Upper lobe of left lung (tissue), 6 donors: ENCODE results near the gene IVL. TPM values are rescaled to one million over a fixed set of nuclear protein-coding genes. Genes with fewer than 3 reads are reported as not detected.

Experiments
- ATAC-seq, 2 donors: fragments of 200-7000 bp; cut with Tn5 transposase; one replicate each; pipeline ENCODE4 v1.9.1; 2022; ENCODE audit warnings: mild to moderate bottlenecking in 2 of 2, moderate library complexity in 2 of 2; ENCODE audit not compliant: low FRiP score in 2 of 2
- DNase-seq, 2 donors: peaks; one replicate each; pipeline ENCODE4 v3.0.0-alpha.2; 2019 to 2020
- H3K27ac ChIP-seq, 4 donors: fragments of 200-600 bp; sonication (generic); one replicate each; pipeline ENCODE4 v1.5.1; 2016 to 2019
- H3K27me3 ChIP-seq, 4 donors: fragments of 200-600 bp; sonication (generic); one replicate each; pipeline ENCODE4 v1.5.1; 2017 to 2019
- H3K36me3 ChIP-seq, 4 donors: fragments of 200-600 bp; sonication (generic); one replicate each; pipeline ENCODE4 v1.5.1; 2016 to 2019
- H3K4me1 ChIP-seq, 4 donors: fragments of 200-600 bp; sonication (generic); one replicate each; pipeline ENCODE4 v1.5.1; 2018 to 2019
- H3K4me3 ChIP-seq, 4 donors: fragments of 200-600 bp; sonication (generic); one replicate each; pipeline ENCODE4 v1.5.1; 2017 to 2019; ENCODE audit warnings: mild to moderate bottlenecking in 2 of 4, moderate library complexity in 1 of 4
- H3K9me3 ChIP-seq, 4 donors: fragments of 200-600 bp; sonication (generic); one replicate each; pipeline ENCODE4 v1.5.1; 2018 to 2019
- EP300 ChIP-seq, 4 donors: sonication (generic); formaldehyde crosslinking; IDR thresholded peaks; one replicate each; pipeline ENCODE4 v1.5.1; 2017; ENCODE audit warnings: antibody characterized with exemption in 4 of 4, control low read depth in 2 of 4
- POLR2A ChIP-seq, 4 donors: fragments of 450-650 bp; IDR thresholded peaks; one replicate each; pipeline ENCODE4 v1.5.1; 2016 to 2017; ENCODE audit warnings: antibody characterized with exemption in 4 of 4, mild to moderate bottlenecking in 2 of 4
- POLR2AphosphoS5 ChIP-seq, 2 donors: sonication (generic); formaldehyde crosslinking; IDR thresholded peaks; one replicate each; pipeline ENCODE4 v1.5.1; 2017; ENCODE audit warnings: antibody characterized with exemption in 2 of 2
- WGBS, 2 donors: methylation state at CpG; one replicate each; pipeline ENCODE4 v1.1.5; 2017 to 2018; 5-methylcytosine and 5-hydroxymethylcytosine counted together
- total RNA-seq, 6 donors: library from RNA; depleted of rRNA in 4 of 6; stranded (reverse); fragments of >200 nt in 4 of 6; gene quantifications; one replicate each; pipeline versions ENCODE4 v1.1.0 to v1.2.1, GENCODE V29; 2016 to 2021
- TF ChIP-seq, protein P1 (sequence below), 6 experiments: fragments of 450-650 bp in 4 of 6; fragments of 200-600 bp in 2 of 6; sonication (generic) in 2 of 6; IDR thresholded peaks; one replicate each; pipeline ENCODE4 v1.5.1; 2016 to 2019; ENCODE audit warnings: antibody characterized with exemption in 6 of 6
- donor health status: DM: no; HTN: no; CAD: no; lungs with moderate emphysema.
- donor health status: DM: no; HTN: yes; CAD: no; lungs with severe emphysema.

IVL gene
- total RNA-seq, 6 donors from 2014 or later, result 0.23 to 0.69 (median 0.35) TPM; not detected in 2

GRCh38 chr1:152959801-152960451 is 51.6 kb downstream of the IVL start:
- no peaks in the 10 kb centered on the region for H3K9me3 ChIP-seq
- H3K4me1 ChIP-seq, result no peaks in the 10 kb centered on the region
- H3K27ac ChIP-seq, result no peak overlapping the region
- no peaks in the 10 kb centered on the region for H3K27me3 ChIP-seq
- DNase-seq, result no peak
- no peaks in the 10 kb centered on the region for H3K36me3 ChIP-seq
- 91 to 92% methylated on average over 8 to 10 of the region's 10 CpGs for WGBS, 2 donors
- H3K4me3 ChIP-seq, result no peak overlapping the region
- no peak for TF ChIP-seq POLR2AphosphoS5 (IDR thresholded peaks at IDR 0.05)
- TF ChIP-seq, protein P1, sequence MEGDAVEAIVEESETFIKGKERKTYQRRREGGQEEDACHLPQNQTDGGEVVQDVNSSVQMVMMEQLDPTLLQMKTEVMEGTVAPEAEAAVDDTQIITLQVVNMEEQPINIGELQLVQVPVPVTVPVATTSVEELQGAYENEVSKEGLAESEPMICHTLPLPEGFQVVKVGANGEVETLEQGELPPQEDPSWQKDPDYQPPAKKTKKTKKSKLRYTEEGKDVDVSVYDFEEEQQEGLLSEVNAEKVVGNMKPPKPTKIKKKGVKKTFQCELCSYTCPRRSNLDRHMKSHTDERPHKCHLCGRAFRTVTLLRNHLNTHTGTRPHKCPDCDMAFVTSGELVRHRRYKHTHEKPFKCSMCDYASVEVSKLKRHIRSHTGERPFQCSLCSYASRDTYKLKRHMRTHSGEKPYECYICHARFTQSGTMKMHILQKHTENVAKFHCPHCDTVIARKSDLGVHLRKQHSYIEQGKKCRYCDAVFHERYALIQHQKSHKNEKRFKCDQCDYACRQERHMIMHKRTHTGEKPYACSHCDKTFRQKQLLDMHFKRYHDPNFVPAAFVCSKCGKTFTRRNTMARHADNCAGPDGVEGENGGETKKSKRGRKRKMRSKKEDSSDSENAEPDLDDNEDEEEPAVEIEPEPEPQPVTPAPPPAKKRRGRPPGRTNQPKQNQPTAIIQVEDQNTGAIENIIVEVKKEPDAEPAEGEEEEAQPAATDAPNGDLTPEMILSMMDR (IDR thresholded peaks at IDR 0.05), result no peak
- TF ChIP-seq EP300 (IDR thresholded peaks at IDR 0.05), result no peak
- no peak for TF ChIP-seq POLR2A (IDR thresholded peaks at IDR 0.05)
- peak in 1 of 2 donors; percentile 31 for ATAC-seq

GRCh38 chr1:152960452-152961044 is 52.2 kb downstream of the IVL start:
- ATAC-seq, result no peak

More at GRCh38 chr1:152960452-152961044, 52.2 kb downstream of the IVL start:
- TF ChIP-seq POLR2A (IDR thresholded peaks at IDR 0.05) (no peak), EP300 (IDR thresholded peaks at IDR 0.05) (no peak), POLR2AphosphoS5 (IDR thresholded peaks at IDR 0.05) (no peak)
- TF ChIP-seq, protein P1 (IDR thresholded peaks at IDR 0.05), result no peak
- Histone ChIP-seq H3K9me3 (no peaks in the 10 kb centered on the region), H3K4me3 (no peak overlapping the region), H3K4me1 (no peaks in the 10 kb centered on the region), H3K36me3 (no peaks in the 10 kb centered on the region), H3K27me3 (no peaks in the 10 kb centered on the region), H3K27ac (no peak overlapping the region)
- WGBS, 2 donors, result 64 to 70% methylated on average over 8 to 10 of the region's 10 CpGs
- no peak for DNase-seq

Other genes starting within 250 kb of the IVL start
- not detected for gene LCE2D, start 245.2 kb upstream of the IVL start, total RNA-seq
- gene LCE2C, start 233.3 kb upstream of the IVL start, total RNA-seq, result not detected
- not detected for gene LCE2B, start 222.4 kb upstream of the IVL start, total RNA-seq
- not detected for gene LCE2A, start 210.2 kb upstream of the IVL start, total RNA-seq
- not detected for gene LCE4A, start 200.4 kb upstream of the IVL start, total RNA-seq
- gene KPRP, start 150.5 kb upstream of the IVL start, total RNA-seq, result not detected
- not detected for gene LCE1F, start 133.4 kb upstream of the IVL start, total RNA-seq
- not detected for gene LCE1E, start 122.3 kb upstream of the IVL start, total RNA-seq
- not detected for gene LCE1D, start 111.8 kb upstream of the IVL start, total RNA-seq
- gene LCE1C, start 101.9 kb upstream of the IVL start, total RNA-seq, result not detected
- not detected for gene LCE1B, start 96.6 kb upstream of the IVL start, total RNA-seq
- gene LCE1A, start 81.1 kb upstream of the IVL start, total RNA-seq, result not detected
- not detected for gene LCE6A, start 65.7 kb upstream of the IVL start, total RNA-seq
- gene LCE7A, start 48.5 kb upstream of the IVL start, total RNA-seq, result not detected
- gene SMCP, start 30.2 kb upstream of the IVL start, total RNA-seq, result not detected
- not detected for gene SPRR5, start 38.7 kb downstream of the IVL start, total RNA-seq
- gene SPRR4, start 62.1 kb downstream of the IVL start, total RNA-seq, result not detected
- gene SPRR1A, start 75.5 kb downstream of the IVL start, total RNA-seq, result not detected
- not detected for gene SPRR3, start 93.2 kb downstream of the IVL start, total RNA-seq
- gene SPRR1B, start 122.7 kb downstream of the IVL start, total RNA-seq, result not detected
- under 1 TPM in 1 of 6 donors, not detected in 5; 0.40 TPM for gene SPRR2D, start 132.6 kb downstream of the IVL start, total RNA-seq
- gene SPRR2A, start 149.0 kb downstream of the IVL start, total RNA-seq, result not detected
- not detected for gene SPRR2B, start 163.1 kb downstream of the IVL start, total RNA-seq
- not detected for gene SPRR2E, start 186.0 kb downstream of the IVL start, total RNA-seq
- gene SPRR2F, start 205.0 kb downstream of the IVL start, total RNA-seq, result not detected
- gene SPRR2G, start 242.3 kb downstream of the IVL start, total RNA-seq, result not detected